SIG-M5 treated with dmso at 0.1 percent for 504 hours (cell line): ENCODE measurements around the gene BMAL1.

ENCODE experiments used
- DNase-seq: peaks from one replicate; lab custom pipeline; 2025; ENCODE audit not compliant: unreplicated experiment; lab: John Stamatoyannopoulos, UW

Gene BMAL1

GRCh38 chr11:13290221-13290980 is 12.8 kb downstream of the BMAL1 start:
- DNase-seq: no peak

- no peak for DNase-seq
Measured at GRCh38 chr11:13291361-13291760, 13.8 kb downstream of the BMAL1 start.

GRCh38 chr11:13291800-13292199 is 14.2 kb downstream of the BMAL1 start:
- no peak for DNase-seq

- DNase-seq: no peak
Measured at GRCh38 chr11:13292970-13293369, 15.4 kb downstream of the BMAL1 start.

GRCh38 chr11:13294178-13294577 is 16.6 kb downstream of the BMAL1 start:
- DNase-seq: no peak

GRCh38 chr11:13294771-13295579 is 17.4 kb downstream of the BMAL1 start:
- DNase-seq: no peak

GRCh38 chr11:13297308-13297916 is 19.8 kb downstream of the BMAL1 start:
- DNase-seq: no peak

- DNase-seq: peak; percentile 68
Measured at GRCh38 chr11:13297917-13298356, 20.3 kb downstream of the BMAL1 start.

- no peak for DNase-seq
Measured at GRCh38 chr11:13298765-13299164, 21.2 kb downstream of the BMAL1 start.

- no peak for DNase-seq
Measured at GRCh38 chr11:13301522-13301921, 23.9 kb downstream of the BMAL1 start.

- DNase-seq: no peak
Measured at GRCh38 chr11:13302420-13302958, 24.9 kb downstream of the BMAL1 start.

- DNase-seq: peak; percentile 61
Measured at GRCh38 chr11:13303668-13304649, 26.4 kb downstream of the BMAL1 start.

- DNase-seq: no peak
Measured at GRCh38 chr11:13304655-13305335, 27.2 kb downstream of the BMAL1 start.

- DNase-seq: no peak
Measured at GRCh38 chr11:13308704-13309103, 31.1 kb downstream of the BMAL1 start.

- no peak for DNase-seq
Measured at GRCh38 chr11:13309156-13309555, 31.6 kb downstream of the BMAL1 start.

GRCh38 chr11:13310443-13310842 is 32.9 kb downstream of the BMAL1 start:
- no peak for DNase-seq

GRCh38 chr11:13311570-13311969 is 34.0 kb downstream of the BMAL1 start:
- DNase-seq: no peak

GRCh38 chr11:13313005-13313819 is 35.6 kb downstream of the BMAL1 start:
- no peak for DNase-seq
